ENCODE measurements around the gene GPR162.
"Not testable (repeated sequence)": the region's sequence is repeated elsewhere in the genome, so short reads cannot be mapped to it uniquely, and the experiment has no call there.

The GPR162 gene

DNA sequence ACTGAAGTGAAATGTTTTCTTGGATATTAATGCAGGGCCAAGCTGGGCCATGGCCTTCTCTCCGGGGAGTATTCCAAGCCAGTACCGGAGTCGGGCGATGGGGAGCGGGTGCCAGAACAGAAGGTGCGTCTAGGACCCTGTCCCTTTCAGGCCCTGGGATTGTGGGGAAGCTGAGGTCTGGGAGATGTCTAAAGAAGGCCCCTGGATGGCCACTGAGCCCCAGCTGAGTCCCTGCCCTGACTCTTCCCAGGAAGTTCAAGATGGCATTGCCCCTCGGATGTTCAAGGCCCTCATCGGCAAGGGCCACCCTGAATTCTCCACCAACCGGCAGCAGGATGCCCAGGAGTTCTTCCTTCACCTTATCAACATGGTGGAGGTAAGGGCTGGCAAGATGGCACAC lies 38.5 kb downstream of the GPR162 start:
- no peak for DNase-seq

DNA sequence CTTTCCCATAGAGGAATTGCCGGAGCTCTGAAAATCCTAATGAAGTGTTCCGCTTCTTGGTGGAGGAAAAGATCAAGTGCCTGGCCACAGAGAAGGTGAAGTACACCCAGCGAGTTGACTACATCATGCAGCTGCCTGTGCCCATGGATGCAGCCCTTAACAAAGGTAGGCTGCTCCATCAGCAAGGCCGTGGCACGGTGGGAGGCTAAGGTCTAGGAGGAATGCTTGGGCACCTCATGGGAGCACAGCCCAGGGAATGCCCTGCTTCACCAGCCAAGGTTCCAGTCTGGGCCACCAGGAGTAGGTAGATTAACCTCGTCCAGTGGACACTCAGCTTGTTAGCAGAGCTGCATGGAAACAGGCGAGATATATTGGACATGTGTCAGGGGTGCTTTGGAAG lies 39.3 kb downstream of the GPR162 start:
- no peak for DNase-seq

DNA sequence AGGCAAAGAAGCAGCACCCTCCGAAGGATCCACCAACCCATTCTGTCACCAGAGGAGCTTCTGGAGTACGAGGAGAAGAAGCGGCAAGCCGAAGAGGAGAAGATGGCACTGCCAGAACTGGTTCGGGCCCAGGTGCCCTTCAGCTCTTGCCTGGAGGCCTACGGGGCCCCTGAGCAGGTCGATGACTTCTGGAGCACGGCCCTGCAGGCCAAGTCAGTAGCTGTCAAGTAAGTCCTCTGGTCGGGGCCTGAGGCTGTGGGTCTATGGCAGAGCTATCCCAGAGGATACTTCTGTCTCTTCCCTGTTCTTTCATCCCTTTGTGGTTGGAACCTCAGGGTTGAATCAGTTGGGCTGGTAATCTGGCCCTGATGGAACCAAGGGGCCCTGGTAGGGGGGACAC lies 39.8 kb downstream of the GPR162 start:
- DNase-seq: no peak

DNA sequence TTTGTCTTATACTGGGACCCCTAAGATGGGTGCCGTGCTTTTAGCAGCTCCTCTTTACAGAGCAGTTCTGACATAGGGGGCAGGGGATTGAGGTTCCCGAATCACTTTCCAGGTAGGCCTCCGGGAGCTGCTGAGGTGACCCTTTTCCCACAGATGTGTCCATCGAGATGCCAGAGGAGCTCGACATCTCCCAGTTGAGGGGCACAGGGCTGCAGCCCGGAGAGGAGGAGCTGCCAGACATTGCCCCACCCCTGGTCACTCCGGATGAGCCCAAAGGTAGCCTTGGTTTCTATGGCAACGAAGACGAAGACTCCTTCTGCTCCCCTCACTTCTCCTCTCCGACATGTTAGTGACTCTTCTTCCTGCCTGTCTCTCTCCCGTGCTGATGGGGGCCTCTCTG lies 41.4 kb downstream of the GPR162 start:
- DNase-seq: no peak

DNA sequence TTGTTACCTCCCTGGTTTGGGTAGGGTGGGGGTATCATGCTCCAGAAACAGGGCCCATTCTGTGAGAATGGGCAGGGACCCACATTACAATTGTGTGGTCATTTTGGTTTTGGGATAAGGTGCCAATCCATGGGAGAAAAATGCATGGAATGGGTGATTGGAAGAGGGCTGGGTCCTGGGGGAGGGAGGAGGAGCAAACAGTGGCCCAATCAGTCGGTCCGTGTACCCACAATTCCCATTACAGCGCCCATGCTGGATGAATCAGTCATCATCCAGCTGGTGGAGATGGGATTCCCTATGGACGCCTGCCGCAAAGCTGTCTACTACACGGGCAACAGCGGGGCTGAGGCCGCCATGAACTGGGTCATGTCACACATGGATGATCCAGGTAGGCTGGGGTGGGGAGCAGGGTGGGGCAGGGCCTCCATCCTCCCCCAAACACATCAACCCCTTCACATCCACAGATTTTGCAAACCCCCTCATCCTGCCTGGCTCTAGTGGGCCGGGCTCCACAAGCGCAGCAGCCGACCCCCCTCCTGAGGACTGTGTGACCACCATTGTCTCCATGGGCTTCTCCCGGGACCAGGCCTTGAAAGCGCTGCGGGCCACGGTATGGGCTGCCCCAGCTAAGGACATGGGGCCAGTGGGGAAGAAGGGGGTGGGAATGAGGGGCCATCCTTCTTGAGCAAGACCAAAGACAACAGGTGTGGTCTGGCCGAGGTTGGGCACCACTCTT lies 42.1 kb downstream of the GPR162 start:
- DNase-seq: no peak

DNA sequence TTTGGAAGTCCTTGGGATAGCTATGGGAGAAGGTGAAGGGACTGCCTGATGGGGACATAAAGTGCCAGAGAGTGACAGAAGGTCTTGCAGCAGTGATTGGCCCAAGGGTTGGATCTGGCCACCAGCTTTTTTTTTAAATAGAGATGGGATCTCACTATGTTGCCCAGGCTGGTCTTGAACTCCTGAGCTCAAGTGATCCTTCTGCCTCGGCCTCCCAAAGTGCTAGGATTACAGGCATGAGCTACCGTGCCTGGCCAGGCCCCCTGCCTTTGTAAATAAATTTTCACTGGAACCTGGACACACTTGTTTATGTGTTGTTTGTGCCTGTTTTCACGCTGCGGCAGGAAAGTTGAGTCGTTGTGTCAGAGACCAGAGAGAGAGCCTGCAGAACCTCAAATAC lies 43.7 kb downstream of the GPR162 start:
- DNase-seq: not testable (repeated sequence)

DNA sequence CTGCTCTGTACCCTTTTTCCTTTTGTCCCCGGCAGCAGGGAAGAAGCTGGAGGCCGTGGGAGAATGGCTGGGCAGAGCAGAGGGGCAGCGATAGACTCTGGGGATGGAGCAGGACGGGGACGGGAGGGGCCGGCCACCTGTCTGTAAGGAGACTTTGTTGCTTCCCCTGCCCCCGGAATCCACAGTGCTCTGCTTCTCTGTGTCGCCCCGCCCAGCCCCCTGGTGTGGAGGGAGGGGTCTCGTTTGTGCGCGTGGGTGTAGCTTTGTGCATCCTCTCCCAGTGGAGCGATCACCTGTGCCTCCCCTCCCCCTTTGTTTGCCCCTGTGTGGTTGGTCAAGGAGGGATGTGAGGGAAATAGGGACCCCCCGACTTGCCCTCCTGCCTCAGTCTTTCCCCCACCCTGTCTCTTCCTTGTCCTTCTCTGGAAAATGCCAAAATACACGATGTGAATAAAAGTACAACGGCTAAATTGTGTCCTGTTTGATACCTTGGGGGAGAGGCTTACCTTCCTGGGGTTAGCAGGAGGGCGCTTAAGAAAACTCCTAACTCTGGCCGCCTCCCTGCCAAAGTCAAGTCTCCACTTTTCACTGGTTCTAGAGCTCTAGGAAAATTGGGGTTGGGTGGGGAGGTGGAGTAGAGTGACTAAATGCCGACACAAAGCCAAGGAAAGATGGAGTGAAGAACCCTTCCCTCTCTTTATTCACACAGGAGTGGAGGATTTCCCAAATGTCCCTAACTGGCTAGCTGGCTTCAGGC lies 44.7 kb downstream of the GPR162 start:
- DNase-seq: no peak

DNA sequence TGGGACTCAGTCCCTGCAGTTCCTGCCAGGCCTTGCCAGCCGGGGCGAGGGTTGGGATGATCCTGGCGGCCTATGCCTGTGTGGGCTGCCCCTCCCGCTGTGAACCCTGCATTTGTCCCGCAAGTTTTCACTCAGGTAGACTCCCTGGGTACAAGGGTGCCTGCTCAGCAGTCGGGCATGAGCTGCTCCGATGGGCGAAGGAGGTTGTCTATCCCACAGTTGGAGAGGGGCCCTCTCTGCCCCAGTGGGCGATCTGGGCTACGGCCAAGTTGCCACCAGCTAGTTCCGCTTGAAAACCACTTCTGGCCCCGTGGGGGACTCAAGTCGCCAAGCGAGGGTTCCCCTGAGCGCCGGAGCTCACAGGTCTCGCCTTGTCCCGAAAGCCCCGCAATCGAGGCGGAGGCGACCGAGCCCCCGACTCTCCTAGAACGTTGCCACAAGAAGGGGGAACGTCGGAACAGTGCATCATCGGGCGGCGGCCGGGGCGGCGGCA lies 45.3 kb downstream of the GPR162 start:
- no peak for DNase-seq

DNA sequence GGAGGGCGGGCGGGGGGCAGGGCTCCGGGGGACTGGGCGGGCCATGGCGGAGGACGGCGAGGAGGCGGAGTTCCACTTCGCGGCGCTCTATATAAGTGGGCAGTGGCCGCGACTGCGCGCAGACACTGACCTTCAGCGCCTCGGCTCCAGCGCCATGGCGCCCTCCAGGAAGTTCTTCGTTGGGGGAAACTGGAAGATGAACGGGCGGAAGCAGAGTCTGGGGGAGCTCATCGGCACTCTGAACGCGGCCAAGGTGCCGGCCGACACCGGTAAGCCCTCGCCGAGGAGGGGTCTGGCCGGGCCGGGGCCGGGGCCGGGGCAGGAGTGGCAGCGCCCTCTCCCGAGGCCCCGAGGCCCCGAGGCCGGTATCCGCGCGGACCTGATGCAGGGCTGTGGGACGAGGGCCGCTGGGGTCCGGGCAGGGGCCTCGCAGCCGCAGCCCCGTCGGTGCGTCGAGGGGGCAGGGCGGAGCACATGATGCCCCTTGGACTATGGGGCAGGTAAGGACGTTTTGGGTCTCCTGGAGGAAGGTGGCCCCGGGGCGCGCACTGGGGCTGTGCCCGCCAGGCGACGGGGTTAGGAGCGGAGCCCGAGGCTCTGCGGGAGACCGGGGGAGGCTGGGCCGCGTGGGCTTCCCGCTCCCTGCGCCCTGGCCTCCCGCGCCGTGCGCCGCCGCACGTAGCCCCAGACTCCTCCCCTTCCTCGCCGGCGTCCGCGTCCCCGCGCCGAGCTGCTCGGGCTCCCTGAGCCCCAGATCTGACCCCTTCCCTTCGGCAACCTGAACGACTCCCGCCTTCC lies 46.0 kb downstream of the GPR162 start, which contains the start of gene TPI1:
TSS of gene TPI1 (plus strand) at position 119 of the 798 bp plus-strand sequence. CDS start at position 155, 36 bp downstream.
- DNase-seq: peak; percentile 91

DNA sequence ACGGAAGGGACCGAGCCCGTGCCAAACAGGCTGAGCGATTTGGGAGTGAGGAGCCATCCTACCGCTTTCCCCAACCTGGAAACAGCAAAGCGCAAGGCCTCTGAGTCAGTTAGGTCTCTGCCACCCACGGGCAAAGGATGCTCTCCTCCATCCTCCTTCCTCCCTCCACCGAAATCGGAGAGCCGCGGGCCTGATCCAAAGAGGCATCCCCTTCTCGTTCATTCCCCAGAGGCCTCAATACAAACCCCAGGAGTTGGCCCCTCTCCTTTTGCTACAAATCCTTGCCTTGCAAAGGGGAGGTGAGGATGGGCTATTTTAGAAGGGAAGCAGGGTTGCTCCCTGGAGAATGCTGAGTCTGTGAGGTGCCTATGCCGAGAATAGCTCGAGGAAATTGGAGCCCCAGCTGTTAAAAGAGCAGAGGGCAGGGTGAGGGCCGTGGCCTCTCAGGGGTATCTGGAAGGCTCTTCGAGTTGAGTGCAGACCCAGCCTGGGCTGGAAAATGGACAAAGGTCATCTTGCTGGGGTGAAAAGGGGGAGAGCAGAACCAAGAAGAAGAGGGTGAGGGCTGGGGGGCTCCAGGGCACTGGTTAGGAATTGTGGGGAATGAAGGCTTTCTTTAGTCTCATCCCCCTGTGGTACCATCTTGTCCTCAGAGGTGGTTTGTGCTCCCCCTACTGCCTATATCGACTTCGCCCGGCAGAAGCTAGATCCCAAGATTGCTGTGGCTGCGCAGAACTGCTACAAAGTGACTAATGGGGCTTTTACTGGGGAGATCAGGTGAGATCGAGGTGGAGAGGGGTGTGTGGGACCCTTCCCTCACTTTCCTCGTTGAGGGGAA lies 46.8 kb downstream of the GPR162 start:
- DNase-seq: peak; percentile 15

DNA sequence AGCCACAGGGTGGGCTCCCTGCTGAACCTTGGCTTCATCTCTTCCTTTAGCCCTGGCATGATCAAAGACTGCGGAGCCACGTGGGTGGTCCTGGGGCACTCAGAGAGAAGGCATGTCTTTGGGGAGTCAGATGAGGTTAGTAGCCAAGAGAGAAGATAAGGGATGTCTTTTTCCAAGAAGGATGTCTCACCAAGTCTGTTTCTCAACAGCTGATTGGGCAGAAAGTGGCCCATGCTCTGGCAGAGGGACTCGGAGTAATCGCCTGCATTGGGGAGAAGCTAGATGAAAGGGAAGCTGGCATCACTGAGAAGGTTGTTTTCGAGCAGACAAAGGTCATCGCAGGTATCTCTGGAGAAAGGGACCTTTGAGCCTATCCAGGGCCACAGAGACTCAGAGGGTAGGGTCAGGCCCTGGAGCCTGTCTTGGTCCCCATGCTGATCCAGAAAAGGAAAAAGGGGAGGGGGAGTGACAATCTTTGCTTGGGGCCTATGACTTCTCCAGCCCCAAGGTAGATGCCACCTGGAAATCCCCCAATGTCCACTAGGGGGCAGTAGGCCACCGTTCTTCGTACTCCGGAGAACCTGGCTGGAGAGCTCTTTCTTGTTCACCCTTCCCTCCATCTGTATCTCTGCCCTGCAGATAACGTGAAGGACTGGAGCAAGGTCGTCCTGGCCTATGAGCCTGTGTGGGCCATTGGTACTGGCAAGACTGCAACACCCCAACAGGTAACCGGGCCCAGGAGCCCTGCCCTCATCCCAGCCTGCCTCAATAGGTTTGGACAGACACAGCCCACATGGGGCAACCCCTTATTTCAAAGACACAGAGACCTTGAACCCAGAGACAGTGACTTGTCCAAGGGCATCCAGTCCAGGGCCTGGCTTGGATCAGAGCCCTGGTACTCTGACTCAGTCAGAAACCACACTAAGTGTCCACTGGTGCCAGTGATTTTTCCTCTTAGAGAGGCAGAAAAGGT lies 47.7 kb downstream of the GPR162 start:
- DNase-seq: peak; percentile 90

DNA sequence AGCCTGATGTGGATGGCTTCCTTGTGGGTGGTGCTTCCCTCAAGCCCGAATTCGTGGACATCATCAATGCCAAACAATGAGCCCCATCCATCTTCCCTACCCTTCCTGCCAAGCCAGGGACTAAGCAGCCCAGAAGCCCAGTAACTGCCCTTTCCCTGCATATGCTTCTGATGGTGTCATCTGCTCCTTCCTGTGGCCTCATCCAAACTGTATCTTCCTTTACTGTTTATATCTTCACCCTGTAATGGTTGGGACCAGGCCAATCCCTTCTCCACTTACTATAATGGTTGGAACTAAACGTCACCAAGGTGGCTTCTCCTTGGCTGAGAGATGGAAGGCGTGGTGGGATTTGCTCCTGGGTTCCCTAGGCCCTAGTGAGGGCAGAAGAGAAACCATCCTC lies 48.7 kb downstream of the GPR162 start:
- DNase-seq: not testable (repeated sequence)

DNA sequence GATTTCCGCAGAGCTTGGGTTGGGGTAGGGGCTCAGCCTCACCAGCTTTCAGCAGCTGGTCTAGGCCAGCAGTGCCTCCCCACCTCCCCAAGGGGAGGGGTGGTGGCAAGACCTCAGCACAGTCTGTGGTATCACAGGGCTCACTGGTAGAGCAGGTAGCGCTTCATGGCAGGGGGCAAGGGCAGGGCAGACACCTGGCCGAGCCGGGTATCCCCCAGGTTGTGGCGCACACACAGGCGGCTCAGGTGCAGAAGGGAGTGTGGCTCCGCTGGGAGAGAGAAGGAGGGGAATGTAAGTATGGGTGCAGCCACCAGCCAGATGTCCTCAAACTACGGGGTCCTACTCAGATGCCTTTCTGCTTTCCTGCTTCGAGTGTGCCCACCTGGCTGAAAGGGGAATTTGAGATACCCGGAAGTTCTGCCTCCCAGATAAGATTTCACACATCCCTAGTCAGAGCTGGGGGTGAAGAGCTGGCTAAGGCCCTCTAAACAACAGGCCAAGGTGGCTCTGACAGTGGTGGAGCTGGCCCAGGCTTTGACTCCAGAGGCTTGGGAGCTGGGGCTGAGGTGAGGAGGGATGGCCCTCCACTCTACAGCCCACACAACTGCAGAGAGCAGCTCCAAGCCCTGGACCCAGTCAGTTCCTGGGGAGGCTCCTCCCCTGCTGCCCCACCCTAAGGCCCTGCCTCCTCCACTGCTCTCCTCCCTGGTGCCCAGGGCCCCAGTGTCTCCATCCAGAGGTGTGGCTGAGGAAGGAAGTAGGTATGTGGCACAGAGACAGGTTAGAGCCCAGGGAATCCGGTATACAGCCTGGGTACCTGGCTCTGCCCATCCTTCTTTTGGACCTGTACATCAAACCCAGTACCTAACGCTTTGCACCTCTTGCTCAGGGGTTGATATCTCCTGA lies 49.7 kb downstream of the GPR162 start:
- DNase-seq: peak; percentile 65

DNA sequence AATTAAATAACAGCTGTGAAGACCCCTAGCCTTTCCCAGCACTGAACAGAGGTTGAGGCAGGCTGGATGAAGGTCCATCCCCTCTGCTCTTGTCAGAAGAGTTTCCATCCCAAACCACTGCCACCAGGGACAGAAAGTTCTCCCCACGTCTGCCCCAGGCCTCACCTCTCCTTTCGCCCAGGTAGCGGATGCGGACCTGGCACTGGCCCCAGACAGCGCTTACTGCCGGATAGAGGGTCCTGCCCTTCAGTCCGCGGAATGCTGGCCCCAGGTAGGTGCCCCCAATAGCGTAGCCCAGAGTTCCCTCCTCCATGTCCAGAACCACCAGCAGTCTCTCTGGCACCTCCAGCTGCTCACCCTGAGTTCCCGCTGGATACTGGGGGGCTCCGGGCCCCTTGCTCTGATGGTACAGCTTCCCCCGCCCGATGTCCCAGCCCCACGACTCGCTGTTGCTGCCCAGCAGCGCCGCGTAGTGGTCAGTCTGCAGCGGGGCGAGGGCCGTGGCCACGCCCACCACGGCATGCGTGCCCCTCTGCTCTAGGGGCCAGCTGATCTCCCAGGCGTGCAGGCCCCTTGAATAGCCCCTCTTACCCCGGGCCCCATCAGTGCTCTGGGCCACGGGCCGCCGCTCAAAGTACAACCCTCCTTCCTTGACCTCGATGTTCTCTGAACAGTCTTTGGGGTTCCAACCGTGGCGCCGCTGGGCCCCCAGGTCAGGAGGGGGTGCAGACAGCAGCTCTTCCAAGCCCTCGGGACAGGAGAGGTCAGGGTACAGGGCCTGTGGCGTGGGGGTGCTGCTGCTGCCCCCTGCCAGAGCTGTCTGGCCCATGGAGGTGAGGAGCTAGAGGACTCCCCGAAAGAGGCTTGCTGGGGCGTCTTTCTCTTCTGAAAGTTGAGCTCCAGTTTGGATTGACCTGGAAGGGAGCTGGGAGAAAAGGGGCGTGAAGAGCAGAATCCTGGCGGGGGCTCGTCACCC lies 50.7 kb downstream of the GPR162 start:
- peak; percentile 90 for DNase-seq

DNA sequence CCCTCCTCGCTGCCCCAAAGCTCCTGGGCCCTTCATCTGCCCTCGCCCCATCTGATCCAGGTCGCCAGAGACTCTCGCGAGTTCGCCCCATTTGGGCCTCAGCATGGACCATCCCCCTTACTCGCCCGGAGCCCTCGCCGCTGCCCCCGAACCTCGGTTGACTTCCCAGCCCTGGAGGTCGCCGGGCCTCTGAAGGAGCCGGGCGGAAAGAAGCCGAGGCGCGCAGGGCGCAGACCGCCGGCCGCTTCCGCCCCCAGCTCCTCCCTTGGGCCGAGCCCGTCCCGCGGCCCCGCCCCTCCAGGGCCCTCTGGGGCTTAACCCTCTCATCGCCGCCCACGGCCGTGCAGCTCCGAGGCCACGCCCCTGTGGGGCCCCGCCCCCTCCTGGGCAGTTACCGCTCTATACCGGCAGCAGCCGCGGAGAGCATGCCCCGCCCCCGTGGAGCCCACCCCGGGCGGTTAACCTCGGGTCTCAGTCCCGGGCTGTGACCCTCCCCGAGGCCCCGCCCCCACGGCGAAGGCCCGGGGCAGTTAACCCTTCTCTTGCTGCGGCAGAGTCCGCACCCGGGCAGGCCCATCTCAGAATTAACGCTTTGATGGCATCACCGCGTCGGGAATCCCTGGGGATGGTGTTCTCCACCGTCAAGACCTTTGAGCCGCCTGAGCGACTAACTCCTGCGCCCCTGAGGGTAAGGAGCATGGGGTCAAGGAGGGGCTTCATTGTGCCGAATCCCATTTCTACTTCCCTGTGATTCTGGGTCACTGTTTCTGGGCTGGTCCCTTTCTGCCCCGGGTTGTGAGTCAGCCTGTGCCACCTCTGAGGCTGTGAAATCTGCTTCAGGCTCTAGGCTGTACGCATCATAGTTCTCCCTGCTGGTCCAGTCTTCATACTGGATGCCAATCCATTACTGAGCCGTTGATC lies 51.7 kb downstream of the GPR162 start, which contains the start of gene SPSB2:
TSS of gene SPSB2 (minus strand) at position 210 of the 921 bp plus-strand sequence. CDS start 402 bp downstream, outside the sequence.
- DNase-seq: peak; percentile 99

DNA sequence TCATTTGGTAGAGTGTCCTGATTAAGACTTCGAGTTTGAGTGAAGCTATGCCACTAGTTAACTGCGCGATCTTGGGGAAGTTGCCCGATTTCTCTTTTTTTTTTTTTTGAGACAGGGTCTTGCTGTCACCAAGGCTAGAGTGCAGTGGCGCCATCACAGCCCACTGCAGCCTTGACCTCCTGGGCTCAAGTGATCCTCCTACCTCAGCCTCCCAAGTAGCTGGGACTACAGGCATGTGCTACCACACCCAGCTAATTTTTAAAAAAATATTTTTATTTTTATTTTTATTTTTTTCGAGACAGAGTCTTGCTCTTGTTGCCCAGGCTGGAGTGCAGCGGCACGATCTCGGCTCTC lies 52.4 kb downstream of the GPR162 start:
- not testable (repeated sequence) for DNase-seq

Data from activated CD4-positive, alpha-beta T cell treated with anti-CD3 and anti-CD28 coated beads, Interleukin-2, Interleukin-6, amounts not matched to agents 100 ng/mL and 50 ng/mL, durations not matched to agents 16 hours and 8 hours (primary cell).